GM06990 (cell line): ENCODE data around the gene SYT11.

Experiments used
- DNase-seq: peaks from one replicate; pipeline ENCODE4 v3.0.0-alpha.2; 2011; ENCODE audit not compliant: insufficient read length; ENCODE audit errors: extremely low read depth
- H3K27me3 ChIP-seq: replicated peaks from 2 replicates; pipeline ENCODE4 v1.6.0; 2011; ENCODE audit warnings: low read length; ENCODE audit not compliant: control insufficient read depth, insufficient read depth
- H3K36me3 ChIP-seq: 2 replicates; pipeline ENCODE4 v1.5.1; 2011; ENCODE audit warnings: low read length; ENCODE audit not compliant: control insufficient read depth, insufficient read depth
- H3K4me3 ChIP-seq: replicated peaks from 2 replicates; pipeline ENCODE4 v1.5.1; 2011; ENCODE audit warnings: low read depth, mild to moderate bottlenecking, control low read depth, low read length
- CTCF ChIP-seq: IDR thresholded peaks from 2 replicates; pipeline ENCODE4 v1.5.1; 2011; ENCODE audit warnings: low read length, control low read depth, mild to moderate bottlenecking, inconsistent platforms; ENCODE audit not compliant: insufficient read depth, poor library complexity, severe bottlenecking

The SYT11 gene

GRCh38 chr1:155880950-155881349 lies 21.6 kb downstream of the SYT11 start:
- no peak overlapping the region for H3K4me3 ChIP-seq
- no peaks in the 10 kb centered on the region for H3K27me3 ChIP-seq
- no peak for TF ChIP-seq CTCF
- no peak for DNase-seq
- no peaks in the 10 kb centered on the region for H3K36me3 ChIP-seq

- H3K36me3 ChIP-seq, result no peaks in the 10 kb centered on the region
- no peaks in the 10 kb centered on the region for H3K27me3 ChIP-seq
- H3K4me3 ChIP-seq, result no peak overlapping the region
Measured at GRCh38 chr1:155882235-155882634, 22.9 kb downstream of the SYT11 start.

GRCh38 chr1:155882766-155883165 lies 23.4 kb downstream of the SYT11 start:
- Histone ChIP-seq H3K27me3 (no peaks in the 10 kb centered on the region), H3K4me3 (no peak overlapping the region), H3K36me3 (no peaks in the 10 kb centered on the region)
- DNase-seq, result no peak
- TF ChIP-seq CTCF, result no peak

More at GRCh38 chr1:155882235-155882634, 22.9 kb downstream of the SYT11 start:
- peak; percentile 10 for DNase-seq
- TF ChIP-seq CTCF, result no peak

- DNase-seq, result no peak
- H3K36me3 ChIP-seq, result no peaks in the 10 kb centered on the region
- no peak for TF ChIP-seq CTCF
- H3K4me3 ChIP-seq, result no peak overlapping the region
- no peaks in the 10 kb centered on the region for H3K27me3 ChIP-seq
Measured at GRCh38 chr1:155884031-155884960, 24.9 kb downstream of the SYT11 start.

- TF ChIP-seq CTCF, result no peak
- no peaks in the 10 kb centered on the region for H3K36me3 ChIP-seq
- DNase-seq, result no peak
Measured at GRCh38 chr1:155884982-155885381, 25.6 kb downstream of the SYT11 start.

GRCh38 chr1:155888481-155888880 lies 29.1 kb downstream of the SYT11 start:
- no peak for TF ChIP-seq CTCF
- H3K4me3 ChIP-seq, result no peak overlapping the region
- H3K36me3 ChIP-seq, result no peaks in the 10 kb centered on the region
- DNase-seq, result no peak
- H3K27me3 ChIP-seq, result no peaks in the 10 kb centered on the region

More at GRCh38 chr1:155884982-155885381, 25.6 kb downstream of the SYT11 start:
- no peaks in the 10 kb centered on the region for H3K27me3 ChIP-seq
- H3K4me3 ChIP-seq, result no peak overlapping the region
